Rectal smooth muscle tissue (tissue), 1 donor: Measurements from ENCODE around the gene LIX1.

Experiments used
- H3K27ac ChIP-seq: one replicate; pipeline ENCODE4 v1.7.0; 2013; ENCODE audit warnings: low read depth, low read length, inconsistent platforms
- H3K27me3 ChIP-seq: one replicate; pipeline ENCODE4 v1.7.0; 2013; ENCODE audit warnings: low read length; ENCODE audit not compliant: control insufficient read depth, insufficient read depth
- H3K36me3 ChIP-seq: one replicate; pipeline ENCODE4 v1.7.0; 2013; ENCODE audit warnings: low read length; ENCODE audit not compliant: control insufficient read depth, insufficient read depth
- H3K4me1 ChIP-seq: one replicate; pipeline ENCODE4 v1.7.0; 2013; ENCODE audit warnings: low read length; ENCODE audit not compliant: control insufficient read depth, insufficient read depth
- H3K4me3 ChIP-seq: one replicate; pipeline ENCODE4 v1.7.0; 2013; ENCODE audit warnings: low read length
- H3K9ac ChIP-seq: one replicate; pipeline ENCODE4 v1.7.0; 2013; ENCODE audit warnings: low read length

Gene LIX1

GRCh38 chr5:97136475-97136874 lies 5.9 kb downstream of the LIX1 start:
- no peak overlapping the region for H3K27ac ChIP-seq
- H3K4me3 ChIP-seq: no peak overlapping the region
- no peaks in the 10 kb centered on the region for H3K36me3 ChIP-seq
- H3K27me3 ChIP-seq: no peaks in the 10 kb centered on the region
- no peaks in the 10 kb centered on the region for H3K4me1 ChIP-seq
- H3K9ac ChIP-seq: no peak overlapping the region

GRCh38 chr5:97135868-97136267 lies 6.5 kb downstream of the LIX1 start:
- no peak overlapping the region for H3K27ac ChIP-seq
- H3K27me3 ChIP-seq: no peaks in the 10 kb centered on the region
- H3K4me1 ChIP-seq: no peaks in the 10 kb centered on the region
- no peaks in the 10 kb centered on the region for H3K36me3 ChIP-seq
- H3K4me3 ChIP-seq: no peak overlapping the region
- no peak overlapping the region for H3K9ac ChIP-seq

GRCh38 chr5:97134634-97135033 lies 7.8 kb downstream of the LIX1 start:
- H3K9ac ChIP-seq: no peak overlapping the region
- H3K4me1 ChIP-seq: no peaks in the 10 kb centered on the region
- no peaks in the 10 kb centered on the region for H3K27me3 ChIP-seq
- H3K36me3 ChIP-seq: no peaks in the 10 kb centered on the region
- no peak overlapping the region for H3K4me3 ChIP-seq
- H3K27ac ChIP-seq: no peak overlapping the region

GRCh38 chr5:97133101-97133500 lies 9.3 kb downstream of the LIX1 start:
- H3K4me1 ChIP-seq: no peaks in the 10 kb centered on the region
- no peak overlapping the region for H3K9ac ChIP-seq
- no peaks in the 10 kb centered on the region for H3K27me3 ChIP-seq
- H3K4me3 ChIP-seq: no peak overlapping the region
- H3K27ac ChIP-seq: no peak overlapping the region
- no peaks in the 10 kb centered on the region for H3K36me3 ChIP-seq

GRCh38 chr5:97131921-97132320 lies 10.5 kb downstream of the LIX1 start:
- no peak overlapping the region for H3K9ac ChIP-seq
- H3K27me3 ChIP-seq: no peaks in the 10 kb centered on the region
- no peak overlapping the region for H3K4me3 ChIP-seq
- H3K27ac ChIP-seq: no peak overlapping the region
- no peaks in the 10 kb centered on the region for H3K36me3 ChIP-seq
- no peaks in the 10 kb centered on the region for H3K4me1 ChIP-seq

- no peak overlapping the region for H3K4me3 ChIP-seq
- no peak overlapping the region for H3K27ac ChIP-seq
- no peaks in the 10 kb centered on the region for H3K36me3 ChIP-seq
- no peaks in the 10 kb centered on the region for H3K4me1 ChIP-seq
- no peaks in the 10 kb centered on the region for H3K27me3 ChIP-seq
- H3K9ac ChIP-seq: no peak overlapping the region
Observed at GRCh38 chr5:97131139-97131710, 11.2 kb downstream of the LIX1 start.

- Histone ChIP-seq H3K27me3 (no peaks in the 10 kb centered on the region), H3K36me3 (no peaks in the 10 kb centered on the region), H3K4me3 (no peak overlapping the region), H3K9ac (no peak overlapping the region), H3K27ac (no peak overlapping the region), H3K4me1 (no peaks in the 10 kb centered on the region)
Observed at GRCh38 chr5:97127727-97128126, 14.7 kb downstream of the LIX1 start.

- Histone ChIP-seq H3K27ac (no peak overlapping the region), H3K9ac (no peak overlapping the region), H3K4me3 (no peak overlapping the region), H3K36me3 (no peaks in the 10 kb centered on the region), H3K4me1 (no peaks in the 10 kb centered on the region), H3K27me3 (no peaks in the 10 kb centered on the region)
Observed at GRCh38 chr5:97125125-97125683, 17.2 kb downstream of the LIX1 start.

GRCh38 chr5:97124335-97124734 lies 18.1 kb downstream of the LIX1 start:
- H3K27ac ChIP-seq: no peak overlapping the region

GRCh38 chr5:97121848-97122247 lies 20.6 kb downstream of the LIX1 start:
- Histone ChIP-seq H3K36me3 (no peaks in the 10 kb centered on the region), H3K9ac (no peak overlapping the region), H3K4me3 (no peak overlapping the region), H3K27me3 (no peaks in the 10 kb centered on the region), H3K4me1 (no peaks in the 10 kb centered on the region), H3K27ac (no peak overlapping the region)

More at GRCh38 chr5:97124335-97124734, 18.1 kb downstream of the LIX1 start:
- no peak overlapping the region for H3K9ac ChIP-seq
- H3K4me3 ChIP-seq: no peak overlapping the region
- H3K4me1 ChIP-seq: no peaks in the 10 kb centered on the region
- no peaks in the 10 kb centered on the region for H3K36me3 ChIP-seq
- H3K27me3 ChIP-seq: no peaks in the 10 kb centered on the region

- Histone ChIP-seq H3K4me3 (no peak overlapping the region), H3K27ac (no peak overlapping the region), H3K36me3 (no peaks in the 10 kb centered on the region), H3K9ac (no peak overlapping the region), H3K27me3 (no peaks in the 10 kb centered on the region), H3K4me1 (no peaks in the 10 kb centered on the region)
Observed at GRCh38 chr5:97120195-97120594, 22.2 kb downstream of the LIX1 start.

- Histone ChIP-seq H3K27ac (no peak overlapping the region), H3K36me3 (no peaks in the 10 kb centered on the region), H3K9ac (no peak overlapping the region), H3K4me1 (no peaks in the 10 kb centered on the region), H3K4me3 (no peak overlapping the region), H3K27me3 (no peaks in the 10 kb centered on the region)
Observed at GRCh38 chr5:97119007-97119390, 23.4 kb downstream of the LIX1 start.

- H3K27me3 ChIP-seq: no peaks in the 10 kb centered on the region
- H3K36me3 ChIP-seq: no peaks in the 10 kb centered on the region
- no peak overlapping the region for H3K4me3 ChIP-seq
- H3K27ac ChIP-seq: no peak overlapping the region
- H3K4me1 ChIP-seq: no peaks in the 10 kb centered on the region
- H3K9ac ChIP-seq: no peak overlapping the region
Observed at GRCh38 chr5:97118261-97119006, 24.0 kb downstream of the LIX1 start.
